GM19452 (cell line): ENCODE data around the gene PLEKHA7.
"Not testable (repeated sequence)": the region's sequence is repeated elsewhere in the genome, so short reads cannot be mapped to it uniquely, and the experiment has no call there.

Experiments used
- ATAC-seq: cut with Tn5 transposase; IDR thresholded peaks from one replicate; pipeline ENCODE4 v1.9.1; 2021; ENCODE audit not compliant: unreplicated experiment

PLEKHA7 gene

DNA sequence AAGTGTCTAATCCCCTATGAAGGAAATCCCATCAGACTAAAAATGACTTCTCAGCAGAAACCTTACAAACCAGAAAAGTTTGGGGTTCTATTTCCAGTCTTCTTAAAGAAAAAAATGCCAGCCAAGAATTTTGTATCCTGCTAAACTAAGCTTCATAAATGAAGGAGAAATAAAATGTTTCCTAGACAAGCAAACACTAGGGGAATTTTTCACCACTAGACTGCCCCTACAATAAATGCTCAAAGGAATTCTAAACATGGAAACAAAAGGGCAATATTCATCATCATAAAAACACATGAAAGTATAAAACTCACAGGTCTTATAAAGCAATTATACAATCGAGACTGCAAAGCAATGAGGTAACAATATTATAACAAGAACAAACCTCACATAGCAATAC is 124.3 kb downstream of the PLEKHA7 start:
- ATAC-seq, result no peak

DNA sequence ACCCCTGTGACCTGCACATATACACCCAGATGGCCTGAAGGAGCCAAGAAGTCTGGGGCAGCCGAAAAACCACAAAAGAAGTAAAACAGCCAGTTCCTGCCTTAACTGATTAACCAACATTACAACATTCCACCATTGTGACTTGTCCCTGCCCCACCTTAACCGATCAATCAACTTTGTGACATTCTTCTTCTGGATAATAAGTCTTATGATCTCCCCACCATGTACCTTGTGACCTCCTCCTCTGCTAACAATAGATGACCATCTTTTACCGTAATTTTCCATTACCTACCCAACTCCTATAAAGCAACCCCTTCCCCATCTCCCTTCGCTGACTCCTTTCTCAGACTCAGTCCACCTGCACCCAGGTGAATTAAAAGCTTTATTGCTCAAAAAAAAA is 125.2 kb downstream of the PLEKHA7 start:
- not testable (repeated sequence) for ATAC-seq

DNA sequence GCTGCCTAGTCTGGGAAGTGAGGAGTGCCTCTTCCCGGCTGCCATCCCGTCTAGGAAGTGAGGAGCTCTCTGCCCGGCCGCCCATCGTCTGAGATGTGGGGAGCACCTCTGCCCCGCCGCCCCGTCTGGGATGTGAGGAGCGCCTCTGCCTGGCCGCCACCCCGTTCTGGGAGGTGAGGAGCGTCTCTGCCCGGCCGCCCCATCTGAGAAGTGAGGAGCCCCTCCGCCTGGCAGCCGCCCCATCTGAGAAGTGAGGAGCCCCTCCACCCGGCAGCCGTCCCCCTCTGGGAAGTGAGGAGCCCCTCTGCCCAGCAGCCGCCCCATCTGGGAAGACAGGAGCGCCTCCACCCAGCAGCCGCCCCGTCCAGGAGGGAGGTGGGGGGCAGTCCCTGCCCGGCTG is 126.3 kb downstream of the PLEKHA7 start:
- ATAC-seq, result not testable (repeated sequence)

DNA sequence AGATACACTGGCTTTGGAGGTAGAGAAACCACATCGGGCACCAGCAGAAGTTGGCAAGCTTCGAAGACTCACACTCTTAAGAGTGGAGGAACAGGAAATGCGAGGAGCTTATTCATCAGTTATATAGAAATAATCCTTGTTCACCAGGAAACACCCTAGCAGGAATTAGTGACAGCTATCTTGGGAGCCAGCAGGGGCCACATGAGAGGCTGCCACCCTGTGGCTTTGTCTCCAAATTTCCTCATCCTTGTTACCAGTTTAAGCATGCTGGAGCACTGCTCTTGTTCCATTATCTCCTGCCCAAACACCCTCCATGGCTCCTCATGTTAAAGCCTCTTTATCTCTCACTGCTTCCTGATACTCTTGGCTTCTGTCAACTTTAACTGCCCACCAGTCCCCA is 131.0 kb downstream of the PLEKHA7 start:
- ATAC-seq, result no peak

DNA sequence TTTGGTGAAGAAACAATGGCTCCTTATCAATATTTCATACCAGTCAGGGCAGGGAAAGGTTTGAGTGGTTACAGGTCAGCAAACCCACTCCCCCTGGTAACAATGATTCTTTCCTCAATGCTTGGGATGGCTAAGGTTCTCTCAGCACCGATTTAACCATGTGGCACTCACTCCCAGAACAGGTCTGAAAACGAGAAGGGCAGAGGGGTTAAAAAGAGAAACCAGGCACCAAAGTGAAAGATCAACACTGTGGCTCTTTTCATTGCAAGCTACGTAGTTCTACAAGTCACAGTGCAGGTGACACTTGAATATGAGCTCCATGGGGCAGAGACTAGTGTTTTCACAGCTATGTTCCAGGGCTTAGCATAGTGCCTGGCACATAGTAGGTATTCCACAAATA is 132.4 kb downstream of the PLEKHA7 start:
- no peak for ATAC-seq

DNA sequence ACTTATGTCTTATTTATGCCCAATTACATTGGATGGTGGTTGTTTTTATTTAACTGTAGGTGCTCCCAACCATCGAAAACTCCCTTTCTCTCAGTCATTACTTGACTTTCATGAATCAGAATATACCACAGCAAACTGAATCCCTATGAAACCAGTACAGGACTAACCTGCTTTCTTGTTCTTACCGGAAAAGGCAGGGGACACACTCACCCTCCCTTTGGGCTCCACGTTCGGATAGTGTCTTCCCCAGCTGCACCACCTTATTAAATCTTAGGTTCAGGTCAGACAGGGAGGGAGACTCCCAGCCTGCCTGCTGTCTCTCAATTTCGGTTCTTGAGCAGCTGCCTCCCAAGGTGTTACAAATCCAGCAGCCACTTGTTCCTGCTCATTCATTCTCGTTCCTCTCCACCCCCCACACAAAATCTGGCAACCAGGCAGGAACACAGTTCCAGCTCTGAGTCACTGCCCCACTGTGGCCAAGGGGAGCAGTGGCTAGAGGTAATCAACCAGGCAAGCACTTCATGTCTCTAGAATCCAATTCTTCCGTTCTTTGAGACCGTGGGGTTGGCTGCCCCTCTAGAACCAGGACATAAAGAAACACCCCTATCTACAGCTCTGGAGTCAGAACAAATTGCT is 133.0 kb downstream of the PLEKHA7 start:
- no peak for ATAC-seq

DNA sequence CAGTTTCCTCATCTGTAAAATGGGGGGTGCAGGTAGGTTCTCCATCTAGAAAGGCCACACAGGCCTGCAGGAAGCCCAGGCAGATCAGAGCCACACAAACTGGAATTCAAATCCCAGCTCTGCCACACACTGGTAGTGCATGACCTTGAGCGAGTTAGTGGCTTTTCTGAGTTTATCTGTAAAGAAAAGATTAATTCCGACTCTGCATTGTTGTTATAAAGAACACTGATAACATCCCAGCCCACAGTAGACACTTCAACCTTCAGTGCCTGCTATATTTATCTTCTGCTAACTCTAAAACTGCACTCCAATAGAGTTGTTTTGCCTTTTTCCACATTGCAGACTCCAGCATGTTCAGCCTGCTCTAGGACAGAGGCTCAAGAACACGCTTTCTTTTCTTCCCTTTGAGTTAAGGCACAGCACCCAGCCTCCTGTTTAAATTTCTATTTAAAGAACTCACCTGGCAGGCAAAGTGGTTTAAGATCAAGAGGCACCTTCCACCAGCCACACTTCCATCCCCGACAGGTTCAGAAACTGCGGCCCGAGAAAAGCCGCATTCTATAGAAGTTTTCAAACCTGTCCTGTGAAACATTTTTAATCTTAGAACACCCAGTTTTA is 133.9 kb downstream of the PLEKHA7 start:
- no peak for ATAC-seq

DNA sequence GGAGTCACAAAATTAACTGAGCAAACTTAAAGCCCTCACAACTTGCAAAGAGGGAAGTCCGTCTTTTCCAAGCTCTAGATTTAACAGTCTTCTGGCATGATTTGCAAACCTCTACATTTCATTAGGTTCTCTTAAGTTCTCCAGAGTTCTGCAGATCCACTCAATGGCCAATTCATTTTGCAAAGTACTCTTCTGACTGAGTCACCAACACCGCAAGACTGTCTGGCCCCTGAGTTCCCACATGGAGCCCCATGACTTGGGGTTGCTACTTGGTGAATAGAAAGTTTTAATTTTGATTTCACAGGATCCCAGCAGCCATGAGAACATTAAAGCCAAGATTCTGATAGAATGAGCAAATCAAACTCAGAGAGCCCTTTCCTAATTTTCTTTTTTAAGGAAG is 134.5 kb downstream of the PLEKHA7 start:
- ATAC-seq, result no peak

DNA sequence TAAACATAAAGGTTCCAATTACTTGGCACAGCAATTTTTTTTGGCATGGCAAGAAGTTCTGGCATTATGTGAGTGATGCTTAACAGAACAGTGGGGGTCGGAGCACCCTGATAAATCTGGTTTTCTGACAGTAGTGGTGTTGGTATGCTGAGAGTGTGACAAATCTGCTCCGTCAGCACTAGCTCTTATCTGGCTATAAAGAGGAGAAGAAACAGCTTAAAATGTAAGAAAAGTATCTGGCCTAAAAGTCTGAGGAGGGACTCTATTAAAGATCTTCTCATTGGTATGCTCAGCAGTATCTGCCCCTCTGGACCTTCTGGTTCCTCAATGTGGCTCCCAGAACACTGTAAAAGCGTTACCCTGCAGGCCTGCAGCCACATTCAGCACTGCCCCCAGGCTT is 137.4 kb downstream of the PLEKHA7 start:
- no peak for ATAC-seq

DNA sequence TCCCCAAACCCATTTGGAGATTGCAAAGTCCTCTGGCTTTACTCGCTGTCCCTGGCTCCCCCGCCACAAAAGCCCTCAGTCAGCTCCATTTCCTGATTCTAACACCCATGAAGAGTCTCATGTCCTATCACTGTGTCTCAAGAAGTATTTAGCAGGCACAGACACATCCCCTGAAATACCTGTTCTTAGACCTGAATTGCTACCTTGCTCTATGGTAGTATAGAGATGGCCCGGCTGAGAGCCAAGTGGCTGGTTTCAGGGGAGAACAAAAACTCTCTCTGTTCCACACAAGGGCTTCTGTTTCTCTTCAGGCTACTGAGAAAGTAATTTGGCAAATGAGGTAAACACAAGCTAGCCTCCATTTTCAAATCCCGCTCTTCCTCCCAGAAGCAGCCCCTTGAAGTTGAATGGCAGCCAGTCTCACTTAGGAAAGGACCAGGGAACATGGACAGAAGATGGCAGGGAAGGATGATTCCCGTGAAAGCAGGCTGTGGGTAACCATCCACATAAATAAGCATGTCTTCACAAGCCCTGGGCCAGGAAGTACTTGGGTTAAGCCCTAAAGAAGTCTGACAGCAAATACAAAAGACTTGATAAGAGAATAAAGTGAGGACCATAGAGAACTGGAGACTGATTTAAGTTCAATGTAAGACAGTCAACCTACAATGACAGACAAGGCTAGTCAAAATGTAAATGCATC is 138.0 kb downstream of the PLEKHA7 start:
- ATAC-seq, result no peak

DNA sequence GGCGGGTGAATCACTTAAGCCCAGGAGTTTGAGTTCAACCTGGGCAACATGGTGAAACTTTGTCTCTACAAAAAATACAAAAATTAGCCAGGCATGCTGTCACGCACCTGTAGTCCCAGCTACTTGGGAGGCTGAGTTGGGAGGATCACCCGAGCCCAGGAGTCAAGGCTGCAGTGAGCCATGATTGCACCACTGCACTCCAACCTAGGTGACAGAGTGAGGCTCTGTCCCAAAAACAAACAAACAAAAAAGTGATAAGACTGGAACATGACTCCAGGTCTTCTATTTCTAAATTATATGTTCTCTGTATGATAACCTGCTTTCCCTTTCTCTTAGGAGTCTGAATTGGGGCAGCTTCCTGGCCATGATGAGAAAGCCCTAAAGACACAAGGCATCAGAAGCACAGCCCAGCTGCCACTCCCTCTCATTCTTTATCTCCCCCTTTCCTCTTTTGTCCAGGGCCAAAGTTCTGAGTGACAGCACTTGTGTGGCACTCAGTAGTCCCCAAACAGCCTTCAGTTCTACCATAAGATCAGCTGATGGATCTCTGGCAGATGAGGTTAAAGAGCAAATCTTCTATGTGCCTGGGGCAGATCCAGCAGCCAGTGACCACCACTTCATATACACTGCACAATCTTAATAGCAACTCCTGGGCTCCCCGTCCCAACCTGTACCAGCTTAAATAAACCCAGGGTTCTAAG is 139.8 kb downstream of the PLEKHA7 start:
- ATAC-seq, result no peak

DNA sequence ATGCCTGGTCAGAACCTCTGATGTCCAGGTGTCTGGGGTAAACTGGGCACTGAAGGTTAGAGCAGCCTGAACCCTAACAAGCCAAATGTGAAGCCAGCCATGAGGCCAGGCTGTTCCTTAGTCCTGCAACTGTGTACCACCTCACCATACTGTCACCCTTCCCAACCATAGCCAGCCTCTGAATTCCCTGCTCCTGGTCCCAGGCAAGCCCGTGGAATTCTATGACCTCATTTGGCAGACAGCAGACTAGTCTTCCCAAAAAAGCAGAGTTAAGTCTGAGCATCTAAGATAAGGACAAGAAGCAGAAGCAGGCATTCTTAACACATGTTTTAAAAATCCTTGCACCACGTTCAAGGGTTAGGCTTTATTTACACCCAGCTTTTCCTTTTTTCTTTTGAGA is 140.9 kb downstream of the PLEKHA7 start:
- ATAC-seq, result no peak

DNA sequence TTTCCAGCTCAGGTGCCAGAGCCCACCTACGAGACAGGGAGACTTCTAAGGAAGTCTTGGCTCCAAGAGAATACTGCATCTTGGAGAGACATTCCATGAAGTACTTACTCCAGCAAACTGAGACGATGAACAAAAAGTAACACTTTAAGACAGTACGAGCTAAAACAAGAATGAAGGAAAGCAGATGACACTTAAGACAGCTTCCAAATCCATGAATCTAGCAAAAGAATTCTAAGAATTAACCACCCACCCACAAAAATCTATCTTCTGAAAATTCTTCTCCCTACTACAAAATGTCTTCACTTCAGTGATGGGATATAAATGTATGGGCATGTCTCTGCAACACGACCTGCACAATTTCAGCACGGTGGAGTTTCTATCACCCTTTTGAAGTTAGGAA is 142.8 kb downstream of the PLEKHA7 start:
- ATAC-seq, result no peak

DNA sequence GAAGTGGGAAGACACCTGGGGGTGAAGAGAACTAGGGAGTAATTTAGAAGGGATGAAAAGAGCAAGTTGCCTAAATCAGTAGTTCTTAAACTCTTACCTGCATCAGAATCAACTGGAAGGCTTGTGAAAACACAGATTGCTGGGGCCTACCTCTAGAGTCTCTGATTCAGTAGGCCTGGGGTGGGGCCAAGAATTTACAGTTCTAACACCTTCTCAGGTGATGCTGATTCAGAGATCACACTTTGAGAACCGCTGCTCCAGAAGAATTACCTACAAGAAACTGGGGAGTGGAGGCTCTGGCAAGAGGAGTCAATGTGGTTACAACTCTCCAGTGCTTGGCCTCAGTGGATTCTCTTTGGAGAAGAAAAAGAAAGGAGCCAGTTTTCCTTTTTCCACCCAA is 147.1 kb downstream of the PLEKHA7 start:
- ATAC-seq, result no peak

DNA sequence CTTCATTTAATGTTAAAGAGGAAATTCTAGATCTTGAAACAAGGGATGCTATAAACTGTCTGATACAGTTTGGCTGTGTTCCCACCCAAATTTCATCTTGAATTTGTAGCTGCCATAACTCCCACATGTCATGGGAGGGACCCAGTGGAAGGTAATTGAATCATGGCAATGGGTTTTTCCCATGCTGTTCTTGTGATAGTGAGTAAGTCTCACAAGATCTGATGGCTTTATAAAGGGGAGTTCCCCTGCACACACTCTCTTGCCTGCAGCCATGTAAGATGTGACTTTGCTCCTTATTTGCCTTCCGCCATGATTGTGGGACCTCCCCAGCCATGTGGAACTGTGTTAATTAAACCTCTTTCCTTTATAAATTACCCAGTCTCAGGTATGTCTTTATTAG is 149.8 kb downstream of the PLEKHA7 start:
- not testable (repeated sequence) for ATAC-seq

DNA sequence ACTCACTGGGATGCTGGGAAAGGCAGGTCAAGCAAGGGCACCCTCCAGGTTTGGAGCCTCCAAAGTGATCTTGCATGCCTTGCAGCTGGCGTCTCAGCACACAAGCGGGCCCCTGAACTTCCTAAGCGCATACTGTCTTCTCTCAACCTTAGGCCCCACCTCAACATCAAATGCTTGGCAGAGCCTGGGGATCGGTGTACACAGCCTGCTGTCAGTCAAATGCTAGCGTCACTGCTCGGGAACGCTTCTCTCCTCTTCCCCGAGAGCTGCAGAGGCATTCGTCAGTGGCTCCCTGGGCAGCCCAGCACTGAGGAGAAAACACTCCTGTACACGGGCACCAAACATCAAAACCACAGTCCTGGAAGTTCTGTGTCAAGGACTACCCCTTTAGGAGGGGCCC is 150.8 kb downstream of the PLEKHA7 start:
- no peak for ATAC-seq

DNA sequence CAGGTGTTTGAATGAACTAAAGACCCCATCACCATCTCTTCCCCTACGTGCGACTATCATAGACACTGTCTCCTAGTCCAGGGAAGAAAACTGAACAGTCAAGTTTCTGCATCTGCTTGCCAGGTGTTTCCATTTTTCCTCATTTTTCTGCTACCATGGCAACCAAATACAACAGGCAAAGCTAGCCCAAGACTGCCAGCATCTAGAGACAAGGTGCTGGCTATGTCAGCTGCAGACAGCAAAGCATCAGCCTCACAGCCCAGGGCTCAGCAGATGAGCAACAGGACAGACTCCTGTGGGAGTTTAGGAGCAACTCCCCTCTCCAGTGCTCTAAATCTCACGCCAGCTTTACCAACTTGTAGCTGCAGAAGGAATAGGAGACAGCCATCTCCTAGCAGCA is 151.5 kb downstream of the PLEKHA7 start:
- no peak for ATAC-seq

DNA sequence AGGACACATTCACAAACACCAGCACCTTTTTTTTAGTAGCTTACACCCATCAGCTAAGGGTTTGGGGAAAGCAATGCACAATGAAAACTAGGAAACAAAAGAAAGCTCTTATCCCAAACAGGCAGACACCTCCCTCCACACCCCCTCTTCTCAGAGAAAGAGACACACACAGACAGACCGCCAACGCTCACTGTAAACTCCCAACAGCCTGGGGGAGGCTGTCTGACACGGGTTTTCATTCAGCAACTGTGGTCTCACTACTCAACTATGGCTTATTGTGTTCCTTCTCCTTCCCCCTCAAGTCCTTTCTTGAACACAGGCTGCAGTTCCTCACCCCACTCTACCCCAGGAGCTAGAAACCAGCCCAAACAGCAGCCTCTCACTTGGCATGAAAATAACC is 152.4 kb downstream of the PLEKHA7 start:
- ATAC-seq, result no peak

DNA sequence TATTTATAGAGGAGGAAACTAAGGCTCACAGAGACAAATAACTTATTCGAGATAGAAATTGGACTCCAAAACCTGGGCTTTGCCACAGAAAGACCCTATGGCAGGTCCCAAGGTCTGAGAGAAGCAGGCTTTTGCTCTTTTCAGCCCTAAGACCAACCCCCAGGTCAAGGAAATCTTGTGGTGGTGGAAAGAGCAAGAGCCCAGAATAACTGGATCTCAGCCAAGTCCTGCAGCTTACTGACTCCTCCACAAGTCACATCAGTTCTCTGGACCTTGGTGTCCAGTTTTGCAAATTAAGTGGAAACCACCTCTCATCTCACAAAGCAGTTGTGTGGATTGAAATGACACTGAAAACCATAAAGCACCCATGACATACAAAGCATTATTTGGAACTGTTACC is 153.6 kb downstream of the PLEKHA7 start:
- no peak for ATAC-seq

DNA sequence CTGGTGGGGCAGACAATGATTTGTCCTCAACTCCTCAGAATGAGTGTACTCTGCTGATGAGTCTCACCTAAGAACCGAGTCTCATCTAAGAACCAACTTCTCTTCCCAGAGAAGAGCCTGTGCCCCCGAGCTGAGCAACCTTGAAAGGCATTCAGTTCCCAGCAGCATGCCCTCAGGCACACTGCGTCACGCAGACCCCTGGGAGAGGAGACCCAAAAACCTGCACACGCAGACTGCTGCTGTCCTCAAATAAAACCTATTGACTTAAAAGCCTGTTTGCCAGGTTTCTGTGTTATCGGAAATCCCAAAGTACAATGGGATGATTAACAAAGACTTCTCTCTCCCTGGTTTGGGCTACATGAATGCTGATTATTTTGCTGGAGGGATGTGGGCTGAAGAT is 154.6 kb downstream of the PLEKHA7 start:
- ATAC-seq, result no peak

DNA sequence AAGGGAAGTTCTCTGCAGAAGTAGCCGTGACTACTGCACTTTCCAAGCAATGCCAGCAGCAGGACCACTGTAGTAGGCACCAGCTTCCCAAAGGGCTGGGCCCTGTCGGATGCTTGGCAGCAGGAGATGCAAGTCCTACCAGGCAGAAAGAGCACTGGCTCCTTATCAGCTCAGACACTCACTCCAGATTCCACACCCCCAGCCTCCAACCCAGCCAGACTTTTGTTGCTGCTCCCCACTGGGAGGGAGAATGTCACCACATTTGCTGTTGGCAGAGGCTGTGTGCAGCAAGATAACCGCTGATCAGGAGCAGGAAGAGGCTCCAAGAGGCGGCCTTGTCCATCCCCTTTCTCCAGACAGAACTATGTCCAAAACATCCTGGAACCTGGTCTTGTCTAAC is 157.0 kb downstream of the PLEKHA7 start:
- no peak for ATAC-seq

DNA sequence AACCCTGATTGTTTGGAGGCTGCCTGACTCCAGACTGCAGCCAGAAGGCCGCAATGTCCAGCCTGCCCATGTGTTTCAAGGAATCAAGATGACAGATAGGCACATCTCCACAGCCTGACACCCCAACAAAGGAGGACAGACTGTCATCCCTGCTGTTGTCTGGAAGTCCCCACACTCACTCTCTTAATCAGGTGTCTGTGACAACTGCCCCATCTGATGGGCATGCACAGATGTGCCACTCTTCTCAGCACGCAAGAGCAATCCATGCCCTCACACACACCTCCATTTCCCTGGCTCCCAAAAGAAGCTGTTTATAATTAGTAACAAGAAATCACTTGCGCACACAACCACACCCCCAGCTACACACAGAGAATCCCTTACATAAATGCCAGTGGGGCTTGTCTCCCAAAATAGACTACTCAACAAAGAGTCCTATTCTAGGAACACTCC is 158.2 kb downstream of the PLEKHA7 start:
- ATAC-seq, result no peak
